Stimulated activated effector memory CD8-positive, alpha-beta T cell treated with anti-CD3 and anti-CD28 coated beads, Interleukin-12 subunit alpha, Interleukin-12 subunit beta, amount 100 ng/mL, for 72 hours (primary cell): ENCODE data around the gene PTPRJ.
A peak's percentile ranks its signal among the peaks of the same experiment; 100 is the strongest.

Source experiments
- ATAC-seq: fragments of 150-1000 bp; cut with Tn5 transposase; 2 replicates; pipeline ENCODE4 v1.10.0; 2021
- DNase-seq, 2 donors: peaks; one replicate each; pipeline ENCODE4 v3.0.0; 2021 to 2022; ENCODE audit warnings: low spot score in 2 of 2
- H3K27ac Mint-ChIP-seq: one replicate; pipeline ENCODE4 v1.8.0; 2022; ENCODE audit warnings: mild to moderate bottlenecking, mixed read lengths
- H3K36me3 Mint-ChIP-seq: one replicate; pipeline ENCODE4 v1.8.0; 2022; ENCODE audit warnings: mild to moderate bottlenecking, mixed read lengths
- H3K4me1 Mint-ChIP-seq: one replicate; pipeline ENCODE4 v1.8.0; 2022; ENCODE audit warnings: mixed read lengths
- H3K4me3 Mint-ChIP-seq: one replicate; pipeline ENCODE4 v1.8.0; 2022; ENCODE audit warnings: mild to moderate bottlenecking, mixed read lengths
- H3K9me3 Mint-ChIP-seq: one replicate; pipeline ENCODE4 v1.8.0; 2022; ENCODE audit warnings: mixed read lengths

Gene PTPRJ

GRCh38 chr11:48088682-48089050, 108.3 kb downstream of the PTPRJ start:
- peaks cover 48% of the 10 kb centered on the region for H3K4me1 Mint-ChIP-seq
- ATAC-seq (no peak), DNase-seq (no peak)
- H3K4me3 Mint-ChIP-seq = no peak overlapping the region
- no peaks in the 10 kb centered on the region for H3K9me3 Mint-ChIP-seq
- no peak overlapping the region for H3K27ac Mint-ChIP-seq
- peaks cover 21% of the 10 kb centered on the region for H3K36me3 Mint-ChIP-seq

- no peak overlapping the region for H3K4me3 Mint-ChIP-seq
- ATAC-seq = no peak
- peaks cover 14% of the 10 kb centered on the region for H3K36me3 Mint-ChIP-seq
- no peaks in the 10 kb centered on the region for H3K9me3 Mint-ChIP-seq
- no peak for DNase-seq
- peaks cover 60% of the 10 kb centered on the region for H3K4me1 Mint-ChIP-seq
- H3K27ac Mint-ChIP-seq = no peak overlapping the region
Measured at GRCh38 chr11:48090174-48090573, 109.8 kb downstream of the PTPRJ start.

GRCh38 chr11:48091426-48092102, 111.2 kb downstream of the PTPRJ start:
- ATAC-seq (no peak), DNase-seq (peak in 1 of 2 donors; percentile 41)
- Mint-ChIP-seq H3K36me3 (peaks cover 7% of the 10 kb centered on the region), H3K4me3 (no peak overlapping the region), H3K27ac (no peak overlapping the region), H3K9me3 (no peaks in the 10 kb centered on the region), H3K4me1 (peaks cover 69% of the 10 kb centered on the region)

DNA sequence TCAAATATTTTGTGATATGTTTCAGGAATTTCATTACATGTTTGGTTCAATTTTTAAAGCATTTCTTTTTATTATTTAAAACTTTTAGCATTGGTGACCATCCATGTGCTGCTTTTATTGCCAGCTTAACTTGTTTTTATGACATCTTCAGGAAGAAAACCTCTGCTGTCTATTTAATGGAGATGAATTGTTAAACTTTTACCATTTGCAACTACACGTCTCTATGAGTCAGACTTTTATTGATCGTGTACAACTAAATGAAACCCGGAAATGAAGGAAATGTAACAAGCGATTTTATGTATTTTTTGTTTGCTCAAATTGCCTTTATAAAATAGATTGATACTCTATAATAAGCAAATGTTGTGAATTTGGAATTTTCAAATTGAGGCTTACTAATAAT, 113.0 kb downstream of the PTPRJ start:
- H3K4me1 Mint-ChIP-seq = peaks cover 66% of the 10 kb centered on the region
- DNase-seq (no peak), ATAC-seq (no peak)
- H3K36me3 Mint-ChIP-seq = peaks cover 15% of the 10 kb centered on the region
- peak overlapping the region; percentile 28 for H3K4me3 Mint-ChIP-seq
- H3K27ac Mint-ChIP-seq = peak overlapping the region; percentile 68
- no peaks in the 10 kb centered on the region for H3K9me3 Mint-ChIP-seq

- peak; percentile 72 for ATAC-seq
- peaks cover 15% of the 10 kb centered on the region for H3K36me3 Mint-ChIP-seq
- peak in 1 of 2 donors; percentile 49 for DNase-seq
- peak overlapping the region; percentile 68 for H3K27ac Mint-ChIP-seq
- peaks cover 69% of the 10 kb centered on the region for H3K4me1 Mint-ChIP-seq
- peak overlapping the region; percentile 28 for H3K4me3 Mint-ChIP-seq
- no peaks in the 10 kb centered on the region for H3K9me3 Mint-ChIP-seq
Measured at GRCh38 chr11:48093795-48094642, 113.7 kb downstream of the PTPRJ start.

DNA sequence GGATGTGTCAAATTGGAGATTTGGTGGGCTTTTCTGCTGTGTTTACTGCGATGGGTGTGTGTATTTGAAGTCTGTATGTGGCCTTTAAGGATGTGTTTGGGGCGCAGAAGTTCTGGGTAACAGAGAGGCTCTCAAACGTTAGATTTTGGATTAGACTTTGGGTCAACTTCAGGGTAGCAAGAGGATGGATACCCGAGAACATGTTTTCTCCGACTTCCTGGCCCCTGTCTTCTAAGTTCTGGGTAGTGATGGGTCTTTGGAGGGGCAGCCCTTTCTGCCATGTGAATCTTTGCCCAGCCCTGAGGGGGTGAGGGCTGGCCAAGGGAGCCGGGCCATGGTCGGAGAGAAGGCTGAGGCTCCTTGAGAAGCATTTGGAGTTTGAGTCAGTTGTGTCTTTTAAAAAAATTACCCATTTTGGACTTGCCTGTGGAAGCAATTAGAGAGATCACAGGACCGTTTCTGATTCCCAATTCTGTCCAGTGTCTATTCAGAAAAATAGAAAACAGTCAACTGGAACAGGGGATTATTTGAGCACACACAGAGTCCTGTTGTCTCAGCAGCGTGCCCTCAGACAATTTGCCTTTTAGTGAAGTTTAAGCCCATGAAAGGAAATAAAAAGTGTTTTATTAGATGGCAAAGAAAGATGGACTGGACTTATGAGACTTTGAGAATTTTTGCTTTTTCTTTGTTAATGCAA, 114.4 kb downstream of the PTPRJ start:
- peaks cover 19% of the 10 kb centered on the region for H3K36me3 Mint-ChIP-seq
- DNase-seq = no peak
- H3K9me3 Mint-ChIP-seq = no peaks in the 10 kb centered on the region
- peak overlapping the region; percentile 68 for H3K27ac Mint-ChIP-seq
- H3K4me1 Mint-ChIP-seq = peaks cover 77% of the 10 kb centered on the region
- ATAC-seq = no peak
- H3K4me3 Mint-ChIP-seq = no peak overlapping the region

DNA sequence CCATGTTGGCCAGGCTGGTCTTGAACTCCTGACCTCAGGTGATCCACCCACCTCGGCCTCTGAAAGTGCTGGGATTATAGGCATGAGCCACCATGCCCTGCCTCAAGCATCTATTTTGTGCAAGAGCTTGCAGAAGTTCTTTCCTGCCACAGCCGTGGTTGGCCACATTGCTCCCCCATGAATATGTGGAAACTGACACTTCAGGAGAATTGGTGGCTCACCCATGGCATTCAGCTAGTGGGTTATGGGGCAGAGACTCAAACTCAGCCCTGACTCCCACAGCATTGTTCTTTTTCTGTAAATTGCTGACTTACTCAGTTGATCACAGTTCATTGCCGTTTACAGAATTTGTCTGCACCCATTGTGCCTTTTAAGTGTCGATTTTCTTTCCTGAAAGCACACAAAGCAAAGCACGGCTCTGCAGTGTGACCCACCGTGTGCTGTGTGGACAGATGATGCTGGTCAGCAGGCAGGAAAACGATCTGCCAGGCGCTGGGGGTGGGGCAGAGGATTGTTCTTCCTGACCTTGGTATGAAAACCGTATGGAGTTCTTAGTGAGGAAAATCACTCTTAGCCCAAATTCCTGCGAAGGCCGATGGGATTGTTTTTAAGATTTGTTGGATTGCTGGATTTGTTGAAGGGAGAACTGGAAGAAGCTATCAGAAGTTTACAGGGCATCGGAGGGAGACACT, 115.6 kb downstream of the PTPRJ start:
- DNase-seq (peak in 1 of 2 donors; percentile 47), ATAC-seq (no peak)
- no peak overlapping the region for H3K27ac Mint-ChIP-seq
- peaks cover 14% of the 10 kb centered on the region for H3K36me3 Mint-ChIP-seq
- H3K9me3 Mint-ChIP-seq = no peaks in the 10 kb centered on the region
- peaks cover 69% of the 10 kb centered on the region for H3K4me1 Mint-ChIP-seq
- no peak overlapping the region for H3K4me3 Mint-ChIP-seq

DNA sequence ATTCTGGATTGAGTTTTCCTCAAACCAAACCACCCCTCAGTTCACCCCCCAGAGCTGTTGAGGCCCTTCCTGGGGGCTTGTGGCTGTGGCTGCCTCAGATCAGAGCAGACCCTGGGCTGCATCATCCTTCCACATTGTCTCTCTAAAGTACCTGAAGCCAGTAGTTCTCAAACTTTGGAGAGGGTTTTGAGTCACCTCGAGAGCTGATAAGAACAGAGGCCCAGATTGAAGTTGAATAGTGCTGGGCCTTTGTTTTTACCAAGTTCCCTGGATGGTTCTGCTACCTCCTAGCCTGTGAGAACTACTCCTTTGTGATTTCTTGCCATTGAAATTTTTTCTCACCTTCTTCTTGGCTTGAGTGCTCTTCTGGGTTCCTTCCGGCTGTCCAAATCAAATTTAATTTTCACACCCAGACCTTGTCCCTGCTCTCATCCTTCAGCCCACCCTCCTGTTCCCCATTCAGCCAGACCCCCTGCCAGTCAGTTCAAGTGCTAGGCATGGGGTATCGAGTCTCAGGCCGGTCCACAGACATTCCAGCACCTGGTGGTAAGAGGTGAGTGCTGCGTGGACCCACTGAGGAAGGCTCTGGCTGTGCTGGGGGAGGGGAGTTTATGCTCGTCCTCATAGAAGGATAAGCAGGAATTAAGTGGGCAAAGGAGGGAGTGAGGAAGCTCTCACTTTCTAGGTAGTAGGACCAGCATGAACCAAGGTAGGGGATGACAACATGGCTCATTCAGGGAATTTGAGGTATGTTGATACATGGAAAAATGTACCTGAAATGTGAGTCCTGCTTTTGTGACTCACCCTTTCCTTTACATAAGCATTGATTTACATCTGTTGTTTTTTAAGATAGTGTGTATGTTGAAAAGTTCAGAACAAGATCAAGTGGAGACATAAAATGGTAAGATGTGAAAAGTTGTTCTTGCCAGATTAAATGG, 116.5 kb downstream of the PTPRJ start:
- H3K9me3 Mint-ChIP-seq = no peaks in the 10 kb centered on the region
- DNase-seq (peak in 1 of 2 donors; percentile 45), ATAC-seq (peak; percentile 17)
- peaks cover 21% of the 10 kb centered on the region for H3K36me3 Mint-ChIP-seq
- peaks cover 70% of the 10 kb centered on the region for H3K4me1 Mint-ChIP-seq
- H3K4me3 Mint-ChIP-seq = no peak overlapping the region
- peak overlapping the region; percentile 83 for H3K27ac Mint-ChIP-seq

DNA sequence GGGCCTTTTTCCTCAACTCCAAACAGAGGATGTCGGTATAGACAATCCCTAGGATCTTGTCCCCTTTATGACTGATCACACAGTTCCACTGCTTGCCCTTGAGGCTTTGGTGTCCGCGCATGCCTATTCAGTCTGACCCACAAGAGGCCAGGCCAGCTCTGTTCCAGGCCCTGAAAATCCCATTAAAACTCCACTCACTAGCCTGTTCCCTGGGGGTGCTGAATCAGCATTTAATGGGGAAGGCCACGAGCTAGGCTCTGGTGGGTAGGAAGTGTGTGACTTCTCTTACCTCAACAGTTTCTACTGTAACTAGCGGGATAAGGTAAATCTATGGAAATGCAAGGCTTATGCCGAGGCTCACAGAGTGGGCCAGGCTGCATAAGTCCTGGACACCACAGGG, 117.7 kb downstream of the PTPRJ start:
- Mint-ChIP-seq H3K9me3 (no peaks in the 10 kb centered on the region), H3K27ac (peak overlapping the region; percentile 83), H3K4me3 (no peak overlapping the region), H3K4me1 (peaks cover 76% of the 10 kb centered on the region), H3K36me3 (peaks cover 24% of the 10 kb centered on the region)
- DNase-seq (no peak), ATAC-seq (no peak)

GRCh38 chr11:48099916-48100446, 119.6 kb downstream of the PTPRJ start:
- peaks cover 69% of the 10 kb centered on the region for H3K4me1 Mint-ChIP-seq
- H3K36me3 Mint-ChIP-seq = peaks cover 27% of the 10 kb centered on the region
- no peak for ATAC-seq
- H3K4me3 Mint-ChIP-seq = no peak overlapping the region
- peak overlapping the region; percentile 63 for H3K27ac Mint-ChIP-seq
- DNase-seq = no peak
- H3K9me3 Mint-ChIP-seq = no peaks in the 10 kb centered on the region

DNA sequence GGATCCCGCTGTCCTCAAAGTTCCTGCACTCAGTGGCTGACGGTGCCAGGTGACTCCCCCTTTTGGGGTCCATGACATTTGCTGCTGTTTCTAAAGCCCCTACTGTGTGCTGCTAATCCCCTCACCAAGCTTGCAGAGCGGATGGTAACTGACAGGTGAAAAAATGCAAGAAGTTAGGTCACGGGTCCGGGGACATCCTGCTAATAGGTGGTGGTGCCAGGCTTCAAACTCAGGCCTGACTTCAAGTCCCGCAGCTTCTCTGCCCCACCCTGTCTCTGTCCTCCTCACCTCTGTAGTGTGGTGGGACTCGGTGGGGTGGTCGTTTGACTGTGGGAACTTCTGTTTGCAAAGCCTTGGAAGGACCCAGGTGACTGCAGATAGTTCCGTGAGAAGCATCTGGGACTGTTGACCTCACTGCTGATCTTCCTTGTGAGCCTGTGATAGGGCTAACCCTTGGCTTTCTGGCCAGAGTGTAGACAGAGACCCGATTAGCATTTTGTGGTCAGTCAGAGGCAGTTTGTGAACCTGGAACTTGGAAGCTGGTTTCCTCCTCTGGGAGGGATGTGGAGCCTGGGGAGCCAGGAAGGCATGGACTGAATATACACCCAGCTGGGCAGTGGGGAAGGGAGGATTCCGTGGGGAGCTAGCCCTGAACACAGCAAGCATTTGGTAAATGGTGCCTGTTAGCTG, 120.8 kb downstream of the PTPRJ start:
- Mint-ChIP-seq H3K36me3 (peaks cover 27% of the 10 kb centered on the region), H3K4me3 (no peak overlapping the region), H3K4me1 (peaks cover 65% of the 10 kb centered on the region), H3K9me3 (no peaks in the 10 kb centered on the region), H3K27ac (peak overlapping the region; percentile 34)
- no peak for DNase-seq
- no peak for ATAC-seq

GRCh38 chr11:48101958-48102357, 121.6 kb downstream of the PTPRJ start:
- Mint-ChIP-seq H3K4me1 (peaks cover 65% of the 10 kb centered on the region), H3K36me3 (peaks cover 24% of the 10 kb centered on the region), H3K9me3 (no peaks in the 10 kb centered on the region), H3K27ac (no peak overlapping the region), H3K4me3 (no peak overlapping the region)
- no peak for DNase-seq
- no peak for ATAC-seq

- H3K27ac Mint-ChIP-seq = no peak overlapping the region
- DNase-seq = no peak
- no peak overlapping the region for H3K4me3 Mint-ChIP-seq
- no peaks in the 10 kb centered on the region for H3K9me3 Mint-ChIP-seq
- H3K36me3 Mint-ChIP-seq = peaks cover 19% of the 10 kb centered on the region
- peaks cover 79% of the 10 kb centered on the region for H3K4me1 Mint-ChIP-seq
- ATAC-seq = no peak
Measured at GRCh38 chr11:48103621-48104567, 123.5 kb downstream of the PTPRJ start.
